Measurements from ENCODE around the gene DRICH1.

Gene DRICH1

DNA sequence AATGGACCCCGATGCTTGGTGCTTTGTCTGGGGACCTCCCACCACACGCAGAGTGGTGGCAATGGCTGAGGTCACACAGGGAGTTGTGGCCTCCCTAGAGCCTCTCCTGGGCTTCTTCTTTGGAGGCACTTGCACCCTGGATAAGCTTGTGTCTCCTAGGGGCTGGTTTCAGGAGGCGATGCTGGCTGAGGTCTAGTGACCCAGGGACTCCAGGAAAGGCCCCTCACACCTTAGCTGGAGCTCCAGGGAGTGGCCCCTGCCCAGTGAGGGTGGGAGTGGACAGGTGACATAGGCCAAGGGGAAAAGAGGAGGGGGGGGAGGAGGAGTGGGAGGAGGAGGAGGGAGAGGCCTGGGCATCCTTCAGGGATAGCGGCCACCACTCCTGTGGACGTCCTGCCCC lies 52.8 kb downstream of the DRICH1 start:
- H3K27ac ChIP-seq (ENCODE audit: low read depth, low read length) = no peak overlapping the region
- no peak overlapping the region for H3K4me3 ChIP-seq (ENCODE audit: insufficient read depth, low read length, poor library complexity, severe bottlenecking)
- no peaks in the 10 kb centered on the region for H3K79me2 ChIP-seq (ENCODE audit: insufficient read depth, low read length)
- TF ChIP-seq, protein P1, sequence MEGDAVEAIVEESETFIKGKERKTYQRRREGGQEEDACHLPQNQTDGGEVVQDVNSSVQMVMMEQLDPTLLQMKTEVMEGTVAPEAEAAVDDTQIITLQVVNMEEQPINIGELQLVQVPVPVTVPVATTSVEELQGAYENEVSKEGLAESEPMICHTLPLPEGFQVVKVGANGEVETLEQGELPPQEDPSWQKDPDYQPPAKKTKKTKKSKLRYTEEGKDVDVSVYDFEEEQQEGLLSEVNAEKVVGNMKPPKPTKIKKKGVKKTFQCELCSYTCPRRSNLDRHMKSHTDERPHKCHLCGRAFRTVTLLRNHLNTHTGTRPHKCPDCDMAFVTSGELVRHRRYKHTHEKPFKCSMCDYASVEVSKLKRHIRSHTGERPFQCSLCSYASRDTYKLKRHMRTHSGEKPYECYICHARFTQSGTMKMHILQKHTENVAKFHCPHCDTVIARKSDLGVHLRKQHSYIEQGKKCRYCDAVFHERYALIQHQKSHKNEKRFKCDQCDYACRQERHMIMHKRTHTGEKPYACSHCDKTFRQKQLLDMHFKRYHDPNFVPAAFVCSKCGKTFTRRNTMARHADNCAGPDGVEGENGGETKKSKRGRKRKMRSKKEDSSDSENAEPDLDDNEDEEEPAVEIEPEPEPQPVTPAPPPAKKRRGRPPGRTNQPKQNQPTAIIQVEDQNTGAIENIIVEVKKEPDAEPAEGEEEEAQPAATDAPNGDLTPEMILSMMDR (IDR thresholded peaks at IDR 0.05; ENCODE audit: insufficient read depth, low read length, poor library complexity, severe bottlenecking) = no peak
- no peak for TF ChIP-seq EZH2phosphoT487 (conservative IDR thresholded peaks at IDR 0.05; ENCODE audit: low read length)
- no peaks in the 10 kb centered on the region for H3K9me2 ChIP-seq (replicated peaks; ENCODE audit: insufficient read depth, low read length)
- no peaks in the 10 kb centered on the region for H4K20me1 ChIP-seq (ENCODE audit: low read depth, low read length)
- no peaks in the 10 kb centered on the region for H3K36me3 ChIP-seq (ENCODE audit: low read length)
- no peaks in the 10 kb centered on the region for H3F3A ChIP-seq (ENCODE audit: insufficient read depth)
- no peaks in the 10 kb centered on the region for H3K27me3 ChIP-seq (ENCODE audit: low read length)
- H3K9me3 ChIP-seq (ENCODE audit: insufficient read depth, low read length) = no peaks in the 10 kb centered on the region
- no peak overlapping the region for H3K4me2 ChIP-seq (ENCODE audit: low read depth, low read length, poor library complexity, severe bottlenecking)
- H3K9ac ChIP-seq (ENCODE audit: low read length) = no peak overlapping the region
- H2AFZ ChIP-seq (ENCODE audit: low read depth, low read length, severe bottlenecking) = no peak overlapping the region

DNA sequence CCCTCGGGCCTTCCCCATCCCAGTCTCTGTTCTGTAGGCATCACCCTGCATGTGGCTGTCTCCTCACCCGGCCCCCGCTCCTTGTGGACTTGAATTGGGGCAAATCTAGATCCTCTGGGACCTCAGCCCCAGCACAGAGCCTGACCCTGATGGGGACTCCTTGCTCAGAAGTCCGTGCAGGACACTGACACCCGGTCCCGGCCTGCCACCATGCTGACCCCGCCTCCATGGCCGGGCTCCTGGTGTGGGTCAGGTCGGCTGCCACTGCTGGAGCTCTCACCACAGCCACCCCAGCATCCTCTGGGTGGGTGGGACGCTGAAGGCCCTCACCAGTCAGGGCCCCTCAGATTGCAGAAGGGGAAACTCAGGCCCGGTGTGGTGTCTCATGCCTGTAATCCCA lies 53.8 kb downstream of the DRICH1 start:
- Histone ChIP-seq H3K27ac (ENCODE audit: low read depth, low read length) (no peak overlapping the region), H3K4me3 (ENCODE audit: insufficient read depth, low read length, poor library complexity, severe bottlenecking) (no peak overlapping the region), H3K27me3 (ENCODE audit: low read length) (no peaks in the 10 kb centered on the region), H3K79me2 (ENCODE audit: insufficient read depth, low read length) (no peaks in the 10 kb centered on the region), H4K20me1 (ENCODE audit: low read depth, low read length) (no peaks in the 10 kb centered on the region), H3K9me3 (ENCODE audit: insufficient read depth, low read length) (no peaks in the 10 kb centered on the region), H2AFZ (ENCODE audit: low read depth, low read length, severe bottlenecking) (no peak overlapping the region), H3K9ac (ENCODE audit: low read length) (no peak overlapping the region), H3K9me2 (replicated peaks; ENCODE audit: insufficient read depth, low read length) (no peaks in the 10 kb centered on the region), H3K36me3 (ENCODE audit: low read length) (no peaks in the 10 kb centered on the region), H3F3A (ENCODE audit: insufficient read depth) (no peaks in the 10 kb centered on the region), H3K4me2 (ENCODE audit: low read depth, low read length, poor library complexity, severe bottlenecking) (no peak overlapping the region)
- TF ChIP-seq EZH2phosphoT487 (conservative IDR thresholded peaks at IDR 0.05; ENCODE audit: low read length) = no peak
- TF ChIP-seq, protein P1 (IDR thresholded peaks at IDR 0.05; ENCODE audit: insufficient read depth, low read length, poor library complexity, severe bottlenecking) = no peak

DNA sequence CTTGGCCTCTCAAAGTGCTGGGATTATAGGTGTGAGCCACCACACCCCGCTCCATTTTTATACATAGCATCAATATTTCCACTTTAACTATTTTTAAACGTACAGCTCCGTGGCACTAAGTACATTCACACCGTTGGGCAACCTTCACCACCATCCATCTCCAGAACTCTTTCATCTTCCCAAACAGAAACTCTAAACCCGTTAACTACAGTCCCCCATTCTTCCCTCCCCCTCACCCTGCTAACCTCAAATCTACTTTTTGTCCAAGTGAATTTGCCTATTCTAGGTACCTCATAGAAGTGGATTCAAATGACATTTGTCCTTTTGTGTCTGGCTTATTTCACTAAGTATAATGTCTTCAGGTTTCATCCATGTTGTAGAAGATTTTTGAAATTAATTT lies 55.4 kb downstream of the DRICH1 start:
- no peaks in the 10 kb centered on the region for H3K27me3 ChIP-seq (ENCODE audit: low read length)
- H3K79me2 ChIP-seq (ENCODE audit: insufficient read depth, low read length) = no peaks in the 10 kb centered on the region
- no peak overlapping the region for H3K4me2 ChIP-seq (ENCODE audit: low read depth, low read length, poor library complexity, severe bottlenecking)
- no peaks in the 10 kb centered on the region for H3K9me3 ChIP-seq (ENCODE audit: insufficient read depth, low read length)
- no peak overlapping the region for H3K27ac ChIP-seq (ENCODE audit: low read depth, low read length)
- H3F3A ChIP-seq (ENCODE audit: insufficient read depth) = no peaks in the 10 kb centered on the region
- H4K20me1 ChIP-seq (ENCODE audit: low read depth, low read length) = no peaks in the 10 kb centered on the region
- no peak overlapping the region for H3K4me3 ChIP-seq (ENCODE audit: insufficient read depth, low read length, poor library complexity, severe bottlenecking)
- H3K9ac ChIP-seq (ENCODE audit: low read length) = no peak overlapping the region
- no peak overlapping the region for H2AFZ ChIP-seq (ENCODE audit: low read depth, low read length, severe bottlenecking)
- H3K9me2 ChIP-seq (replicated peaks; ENCODE audit: insufficient read depth, low read length) = no peaks in the 10 kb centered on the region
- no peaks in the 10 kb centered on the region for H3K36me3 ChIP-seq (ENCODE audit: low read length)
- TF ChIP-seq, protein P1 (IDR thresholded peaks at IDR 0.05; ENCODE audit: insufficient read depth, low read length, poor library complexity, severe bottlenecking) = no peak
- TF ChIP-seq EZH2phosphoT487 (conservative IDR thresholded peaks at IDR 0.05; ENCODE audit: low read length) = no peak
